GM13976 (cell line): ENCODE results near the gene CNNM4.

Source experiments
- DNase-seq: peaks from one replicate; pipeline ENCODE4 v3.0.0; 2012; ENCODE audit warnings: low spot score
- CTCF ChIP-seq: IDR thresholded peaks from 2 replicates; pipeline ENCODE4 v1.5.1; 2012; ENCODE audit warnings: borderline replicate concordance, mild to moderate bottlenecking; ENCODE audit not compliant: insufficient read depth; ENCODE audit errors: extremely low read depth, missing control alignments, control extremely low read depth
- in situ Hi-C: fragments of 300-500 bp; cut with MboI; formaldehyde crosslinking; loops from one replicate; pipeline ENCODE4 v1.12.0; 2022; ENCODE audit warnings: low sequenced_read_pairs, mixed read lengths, inconsistent platforms; ENCODE audit not compliant: unreplicated experiment

The CNNM4 gene

GRCh38 chr2:96739076-96739632 lies 21.5 kb upstream of the CNNM4 start:
- in situ Hi-C loops: no loop called here
- TF ChIP-seq CTCF: no peak
- no peak for DNase-seq

- no peak for TF ChIP-seq CTCF
- in situ Hi-C loops: no loop called here
- DNase-seq: peak; percentile 96
Observed at GRCh38 chr2:96739633-96740428, 20.9 kb upstream of the CNNM4 start, which contains the start of gene LMAN2L. TSS of gene LMAN2L (minus strand) at chr2:96740064. CDS start at chr2:96740040, 24 bp downstream.

GRCh38 chr2:96747061-96747617 lies 13.6 kb upstream of the CNNM4 start:
- TF ChIP-seq CTCF: no peak
- no peak for DNase-seq
- in situ Hi-C loops: no loop called here

GRCh38 chr2:96751800-96752199 lies 8.9 kb upstream of the CNNM4 start:
- no peak for DNase-seq
- in situ Hi-C loops: no loop called here
- TF ChIP-seq CTCF: no peak

GRCh38 chr2:96753661-96754282 lies 6.9 kb upstream of the CNNM4 start:
- TF ChIP-seq CTCF: no peak
- no peak for DNase-seq
- in situ Hi-C loops: no loop called here

GRCh38 chr2:96754317-96754716 lies 6.4 kb upstream of the CNNM4 start:
- in situ Hi-C loops: no loop called here

More at GRCh38 chr2:96754317-96754716, 6.4 kb upstream of the CNNM4 start:
- DNase-seq: no peak
- no peak for TF ChIP-seq CTCF
